Measurements from ENCODE around the gene DNMT3B.

GRCh38 chr20:32848846-32849245 is 86.7 kb downstream of the DNMT3B start:
- TF ChIP-seq JUNB (IDR thresholded peaks at IDR 0.05; ENCODE audit: unreplicated experiment) (no peak), CTCF (conservative IDR thresholded peaks at IDR 0.05; ENCODE audit: low read depth in 2 of 2) (no peak), REST (IDR thresholded peaks at IDR 0.05; ENCODE audit: unreplicated experiment) (no peak), CREB1 (CRISPR knock-in tag; IDR thresholded peaks at IDR 0.05; ENCODE audit: low read depth) (no peak), POLR2AphosphoS5 (IDR thresholded peaks at IDR 0.05; ENCODE audit: low read depth) (no peak), EZH2 (IDR thresholded peaks at IDR 0.05; ENCODE audit: low read depth, unreplicated experiment) (no peak), STAT1 (IDR thresholded peaks at IDR 0.05; ENCODE audit: unreplicated experiment) (no peak), EZH2phosphoT487 (IDR thresholded peaks at IDR 0.05; ENCODE audit: unreplicated experiment) (no peak)

All from GM23338 (cell line).